Keratinocyte (primary cell): ENCODE results near the gene EBF4. TPM values are rescaled to one million over a fixed set of nuclear protein-coding genes. Genes with fewer than 3 reads are reported as not detected.
A peak's percentile ranks its signal among the peaks of the same experiment; 100 is the strongest.

Experiments used
- DNase-seq: peaks from one replicate; pipeline ENCODE4 v3.0.0-alpha.2; 2011; ENCODE audit warnings: low read depth, missing footprints, low spot score
- FAIRE-seq: peaks from 2 replicates; lab custom pipeline; 2011; peaks lifted over from hg19 to GRCh38; lab: Jason Lieb, UNC
- H2AFZ ChIP-seq: 2 replicates; pipeline ENCODE4 v1.6.0; 2012; ENCODE audit warnings: low read length, control low read depth, inconsistent platforms; ENCODE audit not compliant: control insufficient read depth
- H3K27ac ChIP-seq: 2 replicates; pipeline ENCODE4 v1.5.1; 2011; ENCODE audit warnings: low read length; ENCODE audit not compliant: control insufficient read depth, insufficient read depth
- H3K27me3 ChIP-seq: 3 replicates; pipeline ENCODE4 v1.6.0; 2011; ENCODE audit warnings: low read length; ENCODE audit not compliant: control insufficient read depth, insufficient read depth; ENCODE audit errors: extremely low read depth
- H3K36me3 ChIP-seq, 2 experiments: 2 replicates in 1 of 2; 3 replicates in 1 of 2; pipeline ENCODE4 v1.5.1; 2011; ENCODE audit warnings: low read length in 2 of 2, mild to moderate bottlenecking in 1 of 2; ENCODE audit not compliant: control insufficient read depth in 2 of 2, insufficient read depth in 2 of 2; ENCODE audit errors: extremely low read depth in 1 of 2
- H3K4me1 ChIP-seq: 3 replicates; pipeline ENCODE4 v1.5.1; 2011; ENCODE audit warnings: low read length; ENCODE audit not compliant: control insufficient read depth, insufficient read depth; ENCODE audit errors: extremely low read depth
- H3K4me2 ChIP-seq: 3 replicates; pipeline ENCODE4 v1.6.0; 2011; ENCODE audit warnings: low read depth, low read length; ENCODE audit not compliant: control insufficient read depth, insufficient read depth; ENCODE audit errors: extremely low read depth
- H3K4me3 ChIP-seq, 3 experiments: fragments of 200-600 bp in 1 of 3; sonication (generic) in 1 of 3; 2 replicates in 2 of 3; 3 replicates in 1 of 3; pipeline ENCODE4 v1.5.1; 2011 to 2016; ENCODE audit warnings: low read length in 3 of 3, mild to moderate bottlenecking in 3 of 3, control low read depth in 2 of 3, inconsistent platforms in 1 of 3, low read depth in 1 of 3, mixed read lengths in 1 of 3, mixed run types in 1 of 3, moderate library complexity in 1 of 3; ENCODE audit not compliant: control insufficient read depth in 2 of 3, insufficient read depth in 2 of 3; ENCODE audit errors: extremely low read depth in 1 of 3
- H3K79me2 ChIP-seq: 2 replicates; pipeline ENCODE4 v1.6.0; 2012; ENCODE audit warnings: low read length; ENCODE audit not compliant: control insufficient read depth, insufficient read depth
- H3K9ac ChIP-seq: 3 replicates; pipeline ENCODE4 v1.6.0; 2011; ENCODE audit warnings: low read length; ENCODE audit not compliant: control insufficient read depth, insufficient read depth; ENCODE audit errors: extremely low read depth
- H3K9me1 ChIP-seq: 3 replicates; pipeline ENCODE4 v1.6.0; 2011; ENCODE audit warnings: low read length; ENCODE audit not compliant: control insufficient read depth, insufficient read depth; ENCODE audit errors: extremely low read depth
- H3K9me3 ChIP-seq: 2 replicates; pipeline ENCODE4 v1.5.1; 2012; ENCODE audit warnings: low read depth, low read length; ENCODE audit not compliant: control insufficient read depth
- H4K20me1 ChIP-seq: 3 replicates; pipeline ENCODE4 v1.6.0; 2011; ENCODE audit warnings: low read length; ENCODE audit not compliant: control insufficient read depth, insufficient read depth; ENCODE audit errors: extremely low read depth
- CTCF ChIP-seq, 3 experiments: IDR thresholded peaks in 1 of 3; conservative IDR thresholded peaks in 1 of 3; optimal IDR thresholded peaks in 1 of 3; 2 replicates in 2 of 3; 3 replicates in 1 of 3; pipeline versions ENCODE3 to v1.5.1; 2011; ENCODE audit warnings: low read length in 3 of 3, mild to moderate bottlenecking in 3 of 3, moderate library complexity in 2 of 3, control low read depth in 1 of 3, inconsistent platforms in 1 of 3; ENCODE audit not compliant: insufficient read depth in 2 of 3; ENCODE audit errors: extremely low read depth in 1 of 3
- EZH2 ChIP-seq: IDR thresholded peaks from one replicate; pipeline ENCODE4 v1.6.1; 2012; ENCODE audit warnings: inconsistent platforms, mild to moderate bottlenecking, low read length, moderate library complexity
- dilution Hi-C: fragments of 300-500 bp; cut with MboI; formaldehyde crosslinking; loops from one replicate; pipeline ENCODE4 v1.7.0; 2020; ENCODE audit warnings: low sequenced_read_pairs; ENCODE audit not compliant: extremely low pct_ligation_motif_present
- polyA plus RNA-seq, 5 experiments: library from polyadenylated mRNA; depleted of rRNA in 3 of 5; stranded (reverse) in 3 of 5; stranded (forward) in 1 of 5; unstranded in 1 of 5; fragments of >200 nt; gene quantifications; 1 replicate in 1 of 5; 2 replicates in 3 of 5; 3 replicates in 1 of 5; pipeline versions ENCODE4 v1.2.1 to v1.2.3, GENCODE V29; 2011 to 2012; ENCODE audit warnings: missing spikeins in 2 of 5, low read depth in 1 of 5, low replicate concordance in 1 of 5

The EBF4 gene
- polyA plus RNA-seq, 1 donor (not counting 4 experiments of a cell fraction or from before 2014, with no cell fraction given) = not detected

- H3K27me3 ChIP-seq = peaks cover 84% of the 10 kb centered on the region
- H3K4me1 ChIP-seq = peaks cover 2% of the 10 kb centered on the region
Measured at GRCh38 chr20:2800521-2801285, 108.1 kb downstream of the EBF4 start, which contains the start of gene CPXM1. TSS of gene CPXM1 (minus strand) at chr20:2800627. CDS start at chr20:2800572, 55 bp downstream.

GRCh38 chr20:2801286-2801728 lies 108.7 kb downstream of the EBF4 start:
- peaks cover 2% of the 10 kb centered on the region for H3K9me3 ChIP-seq
- dilution Hi-C loops = no loop called here
- H3K9me1 ChIP-seq = no peaks in the 10 kb centered on the region
- no peak overlapping the region for H3K9ac ChIP-seq
- no peak overlapping the region for H2AFZ ChIP-seq
- TF ChIP-seq CTCF (optimal IDR thresholded peaks at IDR 0.05 in 1 of 3, IDR thresholded peaks at IDR 0.05 in 1 of 3, conservative IDR thresholded peaks at IDR 0.05 in 1 of 3; ENCODE audit: extremely low read depth in 1 of 3, insufficient read depth in 2 of 3, low read length in 3 of 3) (no peak), EZH2 (peak; percentile 86)
- no peaks in the 10 kb centered on the region for H4K20me1 ChIP-seq
- H3K79me2 ChIP-seq = no peaks in the 10 kb centered on the region
- H3K27me3 ChIP-seq = peaks cover 90% of the 10 kb centered on the region
- H3K36me3 ChIP-seq = no peaks in the 10 kb centered on the region
- no peak overlapping the region for H3K4me3 ChIP-seq
- peaks cover 2% of the 10 kb centered on the region for H3K4me1 ChIP-seq
- no peak for DNase-seq
- FAIRE-seq = no peak
- H3K27ac ChIP-seq = no peak overlapping the region
- H3K4me2 ChIP-seq = no peak overlapping the region

More at GRCh38 chr20:2800521-2801285, 108.1 kb downstream of the EBF4 start, which contains the start of gene CPXM1:
- TF ChIP-seq EZH2 = no peak
- no peak for TF ChIP-seq CTCF (optimal IDR thresholded peaks at IDR 0.05 in 1 of 3, IDR thresholded peaks at IDR 0.05 in 1 of 3, conservative IDR thresholded peaks at IDR 0.05 in 1 of 3; ENCODE audit: extremely low read depth in 1 of 3, insufficient read depth in 2 of 3, low read length in 3 of 3)
- Histone ChIP-seq H4K20me1 (no peaks in the 10 kb centered on the region), H3K79me2 (no peaks in the 10 kb centered on the region), H3K9ac (no peak within 1 kb of the TSS), H3K4me3 (no peak within 1 kb of the TSS), H3K9me3 (peaks cover 2% of the 10 kb centered on the region), H2AFZ (no peak within 1 kb of the TSS), H3K4me2 (no peak within 1 kb of the TSS), H3K36me3 (no peaks in the 10 kb centered on the region), H3K9me1 (no peaks in the 10 kb centered on the region), H3K27ac (no peak within 1 kb of the TSS)
- dilution Hi-C loops = no loop called here
- FAIRE-seq (no peak), DNase-seq (no peak)
